OCI-LY3 (cell line): ENCODE data around the gene SNAP91.

Source experiments
- CTCF ChIP-seq: fragments of 200-600, 300-600 bp; sonication (generic); IDR thresholded peaks from 2 replicates; pipeline ENCODE4 v1.5.1; 2014; ENCODE audit warnings: antibody characterized with exemption, low read length, low read depth
- EZH2phosphoT487 ChIP-seq: fragments of 200-600 bp; shearing (Covaris generic); IDR thresholded peaks from 2 replicates; pipeline ENCODE4 v1.6.1; 2018; ENCODE audit warnings: antibody characterized with exemption, mixed run types, low read depth

- TF ChIP-seq EZH2phosphoT487 (no peak), CTCF (no peak)
These were observed 197.6 kb downstream of the SNAP91 start for GRCh38 chr6:83511266-83511665.
